ENCODE measurements around the gene STUM.
A peak's percentile ranks its signal among the peaks of the same experiment; 100 is the strongest.
"Not testable (repeated sequence)": the region's sequence is repeated elsewhere in the genome, so short reads cannot be mapped to it uniquely, and the experiment has no call there.

STUM gene

DNA sequence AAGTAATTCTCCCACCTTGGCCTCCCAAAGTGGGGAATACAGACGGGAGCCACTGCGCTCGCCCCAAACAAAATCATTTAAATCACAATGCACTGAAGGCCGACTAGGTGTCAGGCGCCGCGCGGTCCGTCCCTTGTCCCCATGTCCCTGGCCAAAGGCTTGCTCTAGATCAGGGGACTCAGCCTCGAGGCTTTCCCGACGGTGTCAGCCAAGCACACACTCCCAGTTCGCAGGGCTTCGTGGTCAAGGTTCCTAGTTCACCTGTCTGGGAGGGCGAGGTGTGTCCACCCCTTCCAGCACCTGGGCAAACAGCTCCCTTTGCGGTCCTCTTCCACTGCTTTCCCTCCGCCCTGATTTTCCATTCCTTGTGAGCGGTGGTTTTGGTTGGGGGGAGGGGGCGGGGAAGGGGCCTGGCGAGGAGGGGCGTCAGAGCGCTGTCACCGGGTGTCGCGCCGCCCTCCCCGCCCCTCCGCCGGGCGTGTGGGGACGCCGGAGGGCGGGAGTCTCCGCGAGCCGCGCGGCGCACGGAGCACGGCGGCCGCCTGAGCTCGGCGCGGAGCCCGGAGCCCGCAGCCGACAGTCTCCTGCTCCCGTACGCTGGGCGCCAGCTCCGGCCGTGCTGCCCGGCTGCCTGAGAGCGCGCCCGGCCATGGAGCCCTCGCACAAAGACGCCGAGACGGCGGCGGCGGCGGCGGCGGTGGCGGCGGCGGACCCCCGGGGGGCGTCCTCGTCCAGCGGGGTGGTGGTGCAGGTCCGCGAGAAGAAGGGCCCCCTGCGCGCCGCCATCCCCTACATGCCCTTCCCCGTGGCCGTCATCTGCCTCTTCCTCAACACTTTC, at the start of gene STUM:
STUM (plus strand) TSS at position 509 of the 838 bp plus-strand sequence; CDS start at position 650, 141 bp downstream.
- peak; percentile 57 for DNase-seq

DNA sequence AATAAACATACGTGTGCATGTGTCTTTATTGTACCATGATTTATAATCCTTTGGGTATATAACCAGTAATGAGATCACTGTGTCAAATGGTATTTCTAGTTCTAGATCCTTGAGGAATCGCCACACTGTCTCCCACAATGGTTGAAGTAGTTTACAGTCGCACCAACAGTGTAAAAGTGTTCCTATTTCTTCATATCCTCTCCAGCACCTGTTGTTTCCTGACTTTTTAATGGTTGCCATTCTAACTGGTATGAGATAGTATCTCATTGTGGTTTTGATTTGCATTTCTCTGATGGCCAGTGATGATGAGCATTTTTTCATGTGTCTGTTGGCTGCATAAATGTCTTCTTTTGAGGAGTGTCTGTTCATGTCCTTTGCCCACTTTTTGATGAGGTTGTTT, 48.9 kb upstream of the STUM start:
- DNase-seq: not testable (repeated sequence)

GRCh38 chr1:226506021-226506420, 42.5 kb upstream of the STUM start:
- no peak for DNase-seq

- DNase-seq: no peak
These were observed 41.6 kb upstream of the STUM start for GRCh38 chr1:226506921-226507320.

DNA sequence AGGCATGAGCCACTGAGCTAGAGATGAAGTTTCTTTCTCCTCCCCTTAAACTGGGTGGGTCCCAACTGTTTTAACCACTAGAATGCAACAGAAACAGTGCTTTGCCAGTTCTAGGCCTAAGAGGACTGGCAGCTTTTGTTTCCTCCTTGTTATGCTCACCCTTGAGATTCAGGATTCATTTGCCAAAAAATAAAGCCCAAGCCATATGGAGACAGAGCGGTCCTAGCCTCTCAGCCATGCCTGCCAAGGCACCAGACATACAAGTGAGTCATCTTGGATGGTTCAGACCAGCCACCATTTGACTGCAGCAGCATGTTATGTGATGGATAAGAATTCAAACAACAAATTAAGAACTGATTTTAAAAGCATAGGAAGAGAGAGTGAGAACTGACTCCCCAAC, 38.1 kb upstream of the STUM start:
- DNase-seq: no peak

DNA sequence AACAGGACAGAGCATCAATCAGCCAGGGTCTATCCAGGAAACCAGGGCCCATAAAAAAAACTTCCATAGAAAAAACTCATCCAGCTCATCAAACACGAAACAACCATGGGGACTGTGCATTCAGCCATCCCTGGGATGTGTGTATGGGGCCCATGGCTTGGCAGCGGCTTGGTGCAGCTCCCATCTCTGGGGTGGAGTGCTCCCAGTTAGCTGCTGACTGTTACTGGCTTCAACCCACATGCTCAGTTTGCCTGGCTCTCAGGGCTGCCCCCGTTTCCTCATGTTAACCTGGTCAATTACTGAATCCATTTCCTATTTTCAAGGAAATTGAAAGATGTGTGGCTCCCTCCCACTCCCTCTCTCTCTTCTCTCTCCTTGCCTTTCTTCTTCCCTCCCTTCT, 37.3 kb upstream of the STUM start:
- no peak for DNase-seq

DNA sequence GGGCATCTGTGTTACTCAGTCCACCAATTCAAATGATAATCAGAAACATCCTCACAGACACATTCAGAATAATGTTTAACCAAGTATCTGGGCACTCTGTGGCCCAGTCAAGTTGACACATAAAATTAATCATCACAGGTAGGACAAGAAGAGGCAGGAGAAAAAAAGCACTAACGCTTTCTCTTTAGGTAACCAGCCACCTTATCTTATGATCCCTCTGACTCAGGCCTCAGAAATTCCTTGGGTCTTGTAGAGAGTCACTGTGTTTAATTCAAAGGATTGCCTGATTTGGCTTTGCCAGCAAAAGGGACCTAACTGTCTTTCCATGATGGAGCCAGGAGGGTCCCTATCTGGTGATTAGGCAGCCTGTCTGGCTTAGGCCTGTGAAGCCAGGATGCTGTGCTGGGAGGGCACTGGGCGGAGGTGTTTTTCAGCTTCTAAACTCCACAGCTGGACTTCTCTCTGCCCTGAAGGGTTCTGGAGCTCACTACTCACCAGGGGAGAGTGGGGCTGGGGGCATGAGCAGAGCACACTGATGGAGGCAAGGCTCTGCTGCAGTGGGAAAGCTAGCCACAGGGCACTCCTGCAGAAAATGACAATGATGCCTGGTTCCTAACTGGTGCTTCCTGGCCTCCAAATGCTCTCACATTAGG, 36.4 kb upstream of the STUM start:
- no peak for DNase-seq

DNA sequence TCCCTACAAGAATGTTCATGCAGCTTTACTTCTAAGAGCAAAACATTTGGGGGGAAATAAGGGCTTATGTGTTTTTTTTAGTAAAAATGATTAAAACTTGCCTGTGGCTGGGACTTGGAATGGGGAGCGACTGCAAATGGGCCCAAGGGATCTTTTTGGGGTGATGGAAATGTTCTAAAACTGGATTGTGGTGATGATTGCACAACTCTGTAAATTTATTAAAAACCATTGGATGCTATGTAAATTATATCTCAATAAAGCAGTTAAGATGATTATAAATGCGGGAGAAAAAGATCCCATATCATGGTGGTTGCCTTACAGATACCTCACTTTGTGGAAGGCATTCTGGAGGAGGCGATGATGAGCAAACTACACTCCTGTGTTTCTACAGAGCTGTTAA, 30.2 kb upstream of the STUM start:
- no peak for DNase-seq

DNA sequence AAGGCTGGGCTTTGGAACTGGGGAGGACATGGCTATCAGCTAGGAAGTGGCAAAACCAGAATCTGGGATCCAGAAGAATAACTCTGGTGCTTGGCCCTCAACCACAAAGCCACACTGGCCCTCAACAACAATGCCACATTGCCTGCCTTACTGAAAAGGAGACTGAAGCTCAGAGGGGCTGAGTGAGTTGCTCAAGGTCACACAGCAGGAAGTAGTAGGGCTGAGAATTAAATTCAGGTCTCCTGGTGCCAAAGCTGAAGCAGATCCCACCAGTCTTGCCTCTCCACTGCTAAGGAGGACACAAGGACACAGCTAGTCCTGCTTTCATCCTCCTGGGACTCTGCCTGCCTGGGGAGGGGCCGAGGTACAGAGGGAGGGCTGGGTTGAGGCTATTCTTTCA, 29.4 kb upstream of the STUM start:
- no peak for DNase-seq

GRCh38 chr1:226519716-226520598, 28.6 kb upstream of the STUM start:
- no peak for DNase-seq

DNA sequence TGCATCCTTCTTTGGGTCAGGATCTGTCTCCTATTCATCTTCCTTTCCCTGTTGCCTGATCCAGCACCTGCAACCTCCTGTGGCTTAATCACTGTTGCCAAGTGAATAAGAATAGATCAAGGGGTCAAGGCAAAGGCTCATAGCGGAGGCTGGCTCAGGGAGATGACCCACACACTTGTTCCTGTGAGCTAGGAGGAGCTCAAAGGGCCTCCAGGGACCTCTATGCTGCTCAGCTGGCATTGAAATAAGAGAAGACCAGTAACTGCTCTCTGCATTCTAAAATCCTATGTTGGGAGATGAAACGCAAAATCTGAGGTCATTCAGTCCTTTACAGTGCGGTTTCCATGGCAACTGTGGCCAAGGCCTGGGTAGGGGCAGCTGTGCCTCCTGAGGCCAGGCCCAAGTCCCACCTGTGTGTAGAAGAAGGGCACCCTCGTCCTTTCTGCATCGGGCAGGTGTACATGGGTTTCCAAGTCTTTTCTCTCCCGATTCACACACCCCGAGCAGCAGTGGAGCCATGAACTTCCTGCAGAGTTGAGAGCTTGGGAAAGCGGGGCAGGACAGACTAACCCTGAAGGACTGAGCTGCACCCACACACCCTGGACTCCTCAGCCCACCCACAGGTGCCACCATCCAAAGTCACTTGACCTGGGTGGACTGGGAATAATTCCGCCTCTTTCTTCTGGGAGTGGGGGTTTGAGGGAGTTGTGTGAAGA, 27.8 kb upstream of the STUM start:
- DNase-seq: no peak

GRCh38 chr1:226523646-226524406, 24.7 kb upstream of the STUM start:
- no peak for DNase-seq

DNA sequence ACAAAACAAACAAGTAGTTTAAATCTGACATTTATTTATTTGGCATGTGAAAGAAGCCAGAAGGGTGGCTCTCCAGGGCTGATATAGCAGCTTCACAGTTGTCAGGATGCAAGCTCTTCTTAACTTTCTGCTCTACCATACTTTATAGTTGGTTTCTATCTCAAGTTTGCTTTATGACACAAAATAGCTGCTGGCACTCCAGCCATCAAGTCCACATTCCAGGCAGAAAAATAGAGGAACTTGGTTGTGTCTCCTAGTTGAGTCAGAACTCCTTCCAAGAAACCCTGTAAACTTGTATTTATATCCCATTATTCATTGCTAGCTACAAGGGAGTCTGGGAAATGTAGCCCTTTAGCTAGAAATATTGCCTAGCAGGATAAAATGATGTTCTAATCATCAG, 24.0 kb upstream of the STUM start:
- DNase-seq: no peak

DNA sequence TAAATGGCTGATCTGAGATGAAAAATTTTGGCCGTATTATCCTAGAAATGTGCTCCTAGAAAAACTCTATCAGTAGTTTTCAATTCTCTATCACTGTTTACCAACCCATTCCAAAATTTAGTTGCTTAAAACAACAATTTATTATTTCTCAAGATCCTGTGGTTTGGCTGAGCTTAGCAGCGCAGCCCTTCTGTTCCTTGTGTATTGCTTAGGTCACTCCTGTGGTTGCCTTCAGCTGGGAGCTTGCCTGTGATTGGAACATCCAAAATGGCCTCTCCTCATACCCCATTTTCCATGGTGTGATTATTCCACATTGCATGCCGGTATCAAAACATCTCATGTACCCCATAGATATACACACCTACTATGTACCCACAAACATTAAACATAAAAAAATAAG, 22.8 kb upstream of the STUM start:
- DNase-seq: no peak

GRCh38 chr1:226526801-226527595, 21.6 kb upstream of the STUM start:
- DNase-seq: peak; percentile 30

DNA sequence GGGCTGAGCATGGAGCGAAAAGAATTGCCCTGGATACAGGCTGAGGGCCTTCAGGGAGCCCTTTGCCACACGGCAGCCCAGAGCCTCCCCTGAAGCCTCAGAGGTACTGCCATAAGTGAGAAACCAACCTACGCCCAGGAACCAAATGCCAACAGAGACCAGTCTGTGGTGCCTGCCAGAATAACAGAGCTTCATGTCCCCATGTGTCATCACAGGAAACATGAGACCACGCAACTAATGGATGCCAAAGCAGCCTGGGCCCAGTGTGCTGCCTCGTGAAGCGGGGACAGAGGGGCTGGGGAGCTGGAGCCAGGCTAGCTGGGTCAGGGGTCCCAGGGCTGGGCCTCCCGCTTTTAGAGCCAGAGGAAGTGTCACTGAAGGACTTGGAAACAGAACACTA, 18.7 kb upstream of the STUM start:
- no peak for DNase-seq

DNA sequence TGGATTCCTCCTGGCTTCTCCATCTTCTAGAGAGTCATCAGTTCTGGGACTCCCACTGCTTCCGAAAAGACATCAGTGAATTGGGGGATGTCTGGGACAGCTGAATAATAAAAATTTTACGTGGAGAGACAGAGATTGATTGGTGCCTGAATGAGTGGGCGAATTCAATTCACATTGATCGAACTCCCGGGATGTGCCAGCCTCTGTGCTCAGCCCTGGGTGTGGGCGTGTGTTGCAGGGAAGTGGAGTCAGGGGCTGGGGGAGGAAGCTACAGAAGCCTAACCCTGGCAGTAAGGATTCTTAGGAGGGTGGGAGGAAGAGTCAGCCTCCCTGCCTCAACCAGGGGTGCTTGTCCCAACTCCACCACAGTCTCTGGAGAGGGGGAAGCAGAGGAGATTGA, 18.0 kb upstream of the STUM start:
- DNase-seq: no peak

GRCh38 chr1:226531360-226532093, 17.0 kb upstream of the STUM start:
- DNase-seq: no peak

DNA sequence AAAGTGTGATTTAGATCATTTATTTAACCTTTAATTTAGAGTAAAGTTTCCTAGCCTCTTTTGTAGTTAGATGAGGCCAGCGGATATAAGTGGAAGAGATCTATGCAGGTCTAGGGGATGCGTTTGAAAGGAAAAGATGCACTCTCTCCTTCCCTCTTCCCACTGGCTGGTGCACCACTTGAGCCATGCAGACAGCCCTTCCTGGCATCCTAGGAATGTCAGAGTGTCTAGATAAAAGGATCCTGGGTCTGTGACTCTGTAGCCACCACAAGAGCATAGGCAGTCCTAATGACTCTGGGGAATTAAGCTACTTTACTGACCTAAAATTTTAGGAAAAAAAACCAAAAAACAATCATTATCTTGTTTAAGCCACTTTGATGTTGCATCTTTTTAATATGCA, 16.0 kb upstream of the STUM start:
- DNase-seq: no peak

DNA sequence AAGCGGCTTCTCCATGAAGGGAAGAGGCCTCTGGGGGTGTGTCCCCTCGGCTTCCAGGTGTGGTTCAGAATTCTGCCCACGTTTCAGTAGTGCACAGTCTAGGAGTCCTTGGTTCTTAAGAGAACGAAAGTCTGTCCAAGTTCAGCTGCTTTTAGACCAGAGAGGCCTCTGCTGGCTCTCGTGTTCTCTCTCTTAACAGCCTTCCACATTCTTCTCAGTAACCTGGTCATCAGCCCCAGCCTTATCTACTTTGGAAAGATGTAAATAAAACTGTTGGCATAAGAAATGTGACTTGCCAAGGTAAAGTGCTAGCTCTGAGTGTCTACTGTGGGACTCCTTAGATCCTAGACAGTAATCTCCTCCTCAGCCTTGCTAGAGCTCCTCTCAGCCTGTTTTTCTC, 15.3 kb upstream of the STUM start:
- DNase-seq: peak; percentile 23

All from RPMI8226 (cell line).